H1 (cell line): ENCODE measurements around the gene TGFB1I1. TPM values are rescaled to one million over a fixed set of nuclear protein-coding genes. Genes with fewer than 3 reads are reported as not detected.

Experiments used
- CBX5 ChIP-seq: fragments of 300-800, 300-1000 bp; sonication (generic); IDR thresholded peaks from 2 replicates; pipeline ENCODE4 v1.7.1; 2016; ENCODE audit warnings: antibody characterized with exemption, low read length, low read depth
- CBX8 ChIP-seq: fragments of 300-800, 300-1000 bp; sonication (generic); IDR thresholded peaks from 2 replicates; pipeline ENCODE4 v1.7.1; 2016; ENCODE audit warnings: low read depth, low read length, borderline replicate concordance
- RAD21 ChIP-seq, 2 experiments: IDR thresholded peaks in 1 of 2; conservative IDR thresholded peaks in 1 of 2; 2 replicates each; pipeline ENCODE4 v1.6.1; 2011; ENCODE audit warnings: low read depth in 2 of 2, low read length in 2 of 2, improper control_type of control experiment in 1 of 2, inconsistent platforms in 1 of 2, mild to moderate bottlenecking in 1 of 2, moderate library complexity in 1 of 2
- SIN3A ChIP-seq, 2 experiments: IDR thresholded peaks in 1 of 2; conservative IDR thresholded peaks in 1 of 2; 2 replicates each; pipeline ENCODE4 v1.6.1; 2011 to 2012; ENCODE audit warnings: low read length in 2 of 2, improper control_type of control experiment in 1 of 2, low read depth in 1 of 2, mild to moderate bottlenecking in 1 of 2
- TEAD4 ChIP-seq: IDR thresholded peaks from 2 replicates; pipeline ENCODE4 v1.6.1; 2012; ENCODE audit warnings: low read depth, low read length, inconsistent platforms, mixed read lengths
- polyA plus RNA-seq, 7 experiments: library from polyadenylated mRNA; depleted of rRNA in 3 of 7; stranded (reverse) in 5 of 7; unstranded in 2 of 7; fragments of >200 nt in 5 of 7; fragments of 200-250 nt in 2 of 7; gene quantifications; 1 replicate in 5 of 7; 2 replicates in 1 of 7; 4 replicates in 1 of 7; pipeline versions ENCODE4 v1.2.1 to v1.2.3, GENCODE V29; 2011 to 2013; ENCODE audit warnings: missing spikeins in 2 of 7, mixed read lengths in 2 of 7
- total RNA-seq: library from RNA; stranded (reverse); fragmentation: NEBNext Ultra II Directional; extraction: Animal tissue kit (Norgen Biotek cat#: 25700); gene quantifications from 2 replicates; pipeline ENCODE4 v1.2.1, GENCODE V29; 2021
- TF ChIP-seq, protein P1 (sequence below): IDR thresholded peaks from 2 replicates; pipeline ENCODE4 v1.6.1; 2011; ENCODE audit warnings: low read depth, mild to moderate bottlenecking, low read length; ENCODE audit not compliant: insufficient read depth

The TGFB1I1 gene
- total and polyA plus RNA-seq, 2 of the 8 experiments (the other 6 are each of a cell fraction or from before 2014, with no cell fraction given), result 5.6 to 5.8 TPM

DNA sequence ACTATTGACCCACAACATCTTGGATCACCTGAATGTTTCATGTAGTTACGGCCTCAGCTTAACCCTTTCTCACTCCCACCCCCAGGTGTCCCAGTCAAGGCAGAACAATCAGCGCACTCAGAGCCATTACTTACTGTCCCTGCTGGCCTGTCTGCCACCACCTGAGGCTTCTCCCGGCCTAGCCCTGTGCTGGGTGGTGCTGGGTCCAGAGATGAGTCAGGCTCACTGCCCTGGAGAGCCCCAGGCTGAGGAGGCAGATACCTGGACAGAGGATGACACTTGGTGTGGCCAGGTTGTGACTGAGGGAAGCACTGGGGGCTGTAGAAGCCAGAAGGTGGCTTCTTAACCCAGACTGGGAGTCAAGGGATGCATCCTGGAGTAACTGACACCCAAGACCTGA is 7.0 kb downstream of the TGFB1I1 start (continued):
- TF ChIP-seq, protein P1, sequence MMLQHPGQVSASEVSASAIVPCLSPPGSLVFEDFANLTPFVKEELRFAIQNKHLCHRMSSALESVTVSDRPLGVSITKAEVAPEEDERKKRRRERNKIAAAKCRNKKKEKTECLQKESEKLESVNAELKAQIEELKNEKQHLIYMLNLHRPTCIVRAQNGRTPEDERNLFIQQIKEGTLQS, result no peak
- TF ChIP-seq TEAD4 (no peak), CBX8 (no peak), RAD21 (IDR thresholded peaks at IDR 0.05 in 1 of 2, conservative IDR thresholded peaks at IDR 0.05 in 1 of 2; ENCODE audit: low read depth in 2 of 2, low read length in 2 of 2) (no peak), CBX5 (no peak), SIN3A (conservative IDR thresholded peaks at IDR 0.05 in 1 of 2, IDR thresholded peaks at IDR 0.05 in 1 of 2; ENCODE audit: low read depth in 1 of 2, low read length in 2 of 2) (no peak)
